ENCODE data around the gene GRPR.
"Not testable (repeated sequence)": the region's sequence is repeated elsewhere in the genome, so short reads cannot be mapped to it uniquely, and the experiment has no call there.

Gene GRPR

GRCh38 chrX:16175329-16176061, 52.1 kb downstream of the GRPR start:
- intact Hi-C loops (cut with micrococcal nuclease): no loop called here
- no peak overlapping the region for H3K27ac Mint-ChIP-seq
- no peak overlapping the region for H3K4me3 Mint-ChIP-seq
- peaks cover 12% of the 10 kb centered on the region for H3K27me3 Mint-ChIP-seq
- no peaks in the 10 kb centered on the region for H3K36me3 Mint-ChIP-seq (ENCODE audit: low read depth)
- H3K4me1 Mint-ChIP-seq (ENCODE audit: low read depth): peaks cover 4% of the 10 kb centered on the region
- no peaks in the 10 kb centered on the region for H3K9me3 Mint-ChIP-seq

GRCh38 chrX:16177260-16177659, 53.9 kb downstream of the GRPR start:
- Mint-ChIP-seq H3K36me3 (ENCODE audit: low read depth) (no peaks in the 10 kb centered on the region), H3K27me3 (peaks cover 12% of the 10 kb centered on the region), H3K4me1 (ENCODE audit: low read depth) (peaks cover 13% of the 10 kb centered on the region), H3K9me3 (no peaks in the 10 kb centered on the region), H3K27ac (no peak overlapping the region), H3K4me3 (no peak overlapping the region)
- intact Hi-C loops (cut with micrococcal nuclease): no loop called here

- intact Hi-C loops (cut with micrococcal nuclease); H3K27ac Mint-ChIP-seq; H3K36me3 Mint-ChIP-seq (ENCODE audit: low read depth); H3K4me3 Mint-ChIP-seq; H3K9me3 Mint-ChIP-seq: not testable (repeated sequence)
- Mint-ChIP-seq H3K27me3 (peaks cover 10% of the 10 kb centered on the region), H3K4me1 (ENCODE audit: low read depth) (peaks cover 31% of the 10 kb centered on the region)
Observed at GRCh38 chrX:16183843-16184242, 60.5 kb downstream of the GRPR start.

DNA sequence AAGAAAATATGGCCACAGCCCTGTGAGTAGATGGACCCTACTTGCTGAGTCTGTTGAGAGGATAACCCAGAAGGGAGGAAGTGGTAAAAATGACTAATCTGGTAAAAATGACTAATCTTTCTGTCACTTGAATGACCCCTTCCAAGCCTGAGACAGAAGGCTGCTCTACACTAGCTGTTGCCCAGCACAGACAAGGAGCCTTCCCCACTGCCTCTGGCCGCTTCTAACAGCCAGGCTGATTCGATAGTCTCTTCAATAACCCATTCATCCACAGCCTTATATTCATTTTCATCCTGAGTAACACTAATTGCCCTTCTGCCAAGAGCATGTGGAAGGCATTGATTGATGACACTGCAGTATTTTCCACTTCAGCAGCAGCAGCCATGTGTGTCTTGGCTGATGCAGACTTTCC, 62.4 kb downstream of the GRPR start:
- intact Hi-C loops (cut with micrococcal nuclease): no loop called here
- H3K4me3 Mint-ChIP-seq: no peak overlapping the region
- H3K9me3 Mint-ChIP-seq: peaks cover 8% of the 10 kb centered on the region
- no peaks in the 10 kb centered on the region for H3K36me3 Mint-ChIP-seq (ENCODE audit: low read depth)
- peaks cover 30% of the 10 kb centered on the region for H3K4me1 Mint-ChIP-seq (ENCODE audit: low read depth)
- H3K27ac Mint-ChIP-seq: peak overlapping the region; percentile 30
- H3K27me3 Mint-ChIP-seq: peaks cover 6% of the 10 kb centered on the region

GRCh38 chrX:16186380-16187007, 63.1 kb downstream of the GRPR start:
- peaks cover 23% of the 10 kb centered on the region for H3K4me1 Mint-ChIP-seq (ENCODE audit: low read depth)
- H3K27ac Mint-ChIP-seq: no peak overlapping the region
- intact Hi-C loops (cut with micrococcal nuclease): no loop called here
- H3K27me3 Mint-ChIP-seq: peaks cover 5% of the 10 kb centered on the region
- no peak overlapping the region for H3K4me3 Mint-ChIP-seq
- H3K9me3 Mint-ChIP-seq: peaks cover 8% of the 10 kb centered on the region
- no peaks in the 10 kb centered on the region for H3K36me3 Mint-ChIP-seq (ENCODE audit: low read depth)

GRCh38 chrX:16187024-16187760, 63.8 kb downstream of the GRPR start:
- no peak overlapping the region for H3K4me3 Mint-ChIP-seq
- H3K9me3 Mint-ChIP-seq: peaks cover 8% of the 10 kb centered on the region
- peaks cover 5% of the 10 kb centered on the region for H3K27me3 Mint-ChIP-seq
- H3K4me1 Mint-ChIP-seq (ENCODE audit: low read depth): peaks cover 18% of the 10 kb centered on the region
- no peaks in the 10 kb centered on the region for H3K36me3 Mint-ChIP-seq (ENCODE audit: low read depth)
- intact Hi-C loops (cut with micrococcal nuclease): no loop called here
- no peak overlapping the region for H3K27ac Mint-ChIP-seq

GRCh38 chrX:16188687-16189086, 65.3 kb downstream of the GRPR start:
- intact Hi-C loops (cut with micrococcal nuclease): no loop called here
- Mint-ChIP-seq H3K27ac (no peak overlapping the region), H3K36me3 (ENCODE audit: low read depth) (no peaks in the 10 kb centered on the region), H3K4me3 (no peak overlapping the region), H3K27me3 (peaks cover 3% of the 10 kb centered on the region), H3K4me1 (ENCODE audit: low read depth) (peaks cover 16% of the 10 kb centered on the region), H3K9me3 (peaks cover 4% of the 10 kb centered on the region)

GRCh38 chrX:16191605-16192004, 68.2 kb downstream of the GRPR start:
- no peaks in the 10 kb centered on the region for H3K9me3 Mint-ChIP-seq
- intact Hi-C loops (cut with micrococcal nuclease): loop anchor here (10.0 kb wide), 1 partner anchor 57 kb away; no protein-coding TSS in a partner anchor
- no peak overlapping the region for H3K27ac Mint-ChIP-seq

DNA sequence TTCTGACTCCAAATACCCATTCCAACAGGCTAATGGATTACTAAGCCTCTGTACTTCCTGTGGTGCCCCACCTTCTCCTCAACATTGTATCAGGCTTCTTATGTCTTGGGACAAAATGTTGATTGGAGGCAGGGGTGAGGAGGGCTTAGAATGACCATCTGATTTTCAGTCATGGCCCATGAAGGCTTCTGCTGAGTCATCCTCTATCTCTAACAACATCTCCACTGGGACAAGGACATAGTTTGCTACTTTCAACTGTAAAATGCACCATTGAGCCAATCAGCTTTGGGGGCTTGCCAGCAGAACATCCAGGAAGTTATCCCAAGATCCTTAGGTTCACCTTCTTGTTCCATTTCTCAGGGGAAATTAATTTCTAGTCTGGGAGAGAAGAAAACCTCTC, 73.5 kb downstream of the GRPR start:
- no peaks in the 10 kb centered on the region for H3K36me3 Mint-ChIP-seq (ENCODE audit: low read depth)
- H3K9me3 Mint-ChIP-seq: no peaks in the 10 kb centered on the region
- intact Hi-C loops (cut with micrococcal nuclease): loop anchor here (10.0 kb wide), 1 partner anchor 62 kb away; no protein-coding TSS in a partner anchor
- H3K4me1 Mint-ChIP-seq (ENCODE audit: low read depth): no peaks in the 10 kb centered on the region
- no peak overlapping the region for H3K4me3 Mint-ChIP-seq
- peaks cover 6% of the 10 kb centered on the region for H3K27me3 Mint-ChIP-seq
- H3K27ac Mint-ChIP-seq: no peak overlapping the region

More at GRCh38 chrX:16191605-16192004, 68.2 kb downstream of the GRPR start:
- Mint-ChIP-seq H3K36me3 (ENCODE audit: low read depth) (no peaks in the 10 kb centered on the region), H3K27me3 (no peaks in the 10 kb centered on the region), H3K4me3 (no peak overlapping the region), H3K4me1 (ENCODE audit: low read depth) (no peaks in the 10 kb centered on the region)

GRCh38 chrX:16199343-16199742, 76.0 kb downstream of the GRPR start:
- Mint-ChIP-seq H3K27me3 (peaks cover 12% of the 10 kb centered on the region), H3K27ac (no peak overlapping the region), H3K9me3 (peaks cover 8% of the 10 kb centered on the region), H3K4me3 (no peak overlapping the region), H3K4me1 (ENCODE audit: low read depth) (no peaks in the 10 kb centered on the region), H3K36me3 (ENCODE audit: low read depth) (no peaks in the 10 kb centered on the region)
- intact Hi-C loops (cut with micrococcal nuclease): loop anchor here (10.0 kb wide), 1 partner anchor 65 kb away; no protein-coding TSS in a partner anchor

DNA sequence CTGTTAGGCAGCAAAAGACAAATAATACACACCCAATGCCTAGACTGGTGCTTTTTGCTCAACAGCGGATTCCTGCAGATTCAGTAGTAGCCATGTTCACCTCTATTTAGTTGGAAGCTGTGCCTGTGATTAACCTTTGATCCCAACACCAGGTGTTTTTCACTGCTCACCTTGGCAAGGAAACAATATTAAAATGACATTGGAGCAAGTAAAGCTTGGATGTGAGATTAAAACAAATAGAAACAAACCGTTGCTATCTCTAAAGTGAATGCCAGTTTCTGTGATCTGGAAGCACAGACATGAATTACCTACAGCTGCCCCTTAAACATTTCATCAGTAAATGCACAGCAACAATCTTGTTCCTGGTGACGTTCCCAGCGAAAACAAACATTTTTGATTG, 79.6 kb downstream of the GRPR start:
- H3K4me3 Mint-ChIP-seq: no peak overlapping the region
- H3K9me3 Mint-ChIP-seq: peaks cover 8% of the 10 kb centered on the region
- H3K27me3 Mint-ChIP-seq: peaks cover 9% of the 10 kb centered on the region
- H3K27ac Mint-ChIP-seq: no peak overlapping the region
- H3K36me3 Mint-ChIP-seq (ENCODE audit: low read depth): no peaks in the 10 kb centered on the region
- H3K4me1 Mint-ChIP-seq (ENCODE audit: low read depth): no peaks in the 10 kb centered on the region
- intact Hi-C loops (cut with micrococcal nuclease): no loop called here

Data from dendritic cell treated with granulocyte-macrophage colony-stimulating factor and Interleukin-4, amounts not matched to agents 40 ng/mL and 50 ng/mL, for 4 days (primary cell).